HepG2 (cell line): Measurements from ENCODE around the gene ARL4D. TPM values are rescaled to one million over a fixed set of nuclear protein-coding genes. Genes with fewer than 3 reads are reported as not detected.
A peak's percentile ranks its signal among the peaks of the same experiment; 100 is the strongest.

Source experiments
- AKAP8 ChIP-seq: sonication (generic); formaldehyde crosslinking; IDR thresholded peaks from 2 replicates; pipeline ENCODE4 v1.5.1; 2020; ENCODE audit warnings: mild to moderate bottlenecking, missing genetic modification reagents
- ELF3 ChIP-seq: IDR thresholded peaks from 2 replicates; pipeline ENCODE4 v1.6.1; 2016; ENCODE audit warnings: missing genetic modification reagents, missing compliant biosample characterization
- IKZF5 ChIP-seq: IDR thresholded peaks from 2 replicates; pipeline ENCODE4 v1.6.1; 2018; ENCODE audit warnings: missing genetic modification reagents, mild to moderate bottlenecking, missing compliant biosample characterization
- SP140L ChIP-seq: sonication (generic); formaldehyde crosslinking; IDR thresholded peaks from 2 replicates; pipeline ENCODE4 v1.4.0; 2020; ENCODE audit warnings: missing genetic modification reagents, borderline replicate concordance
- TEAD2 ChIP-seq: sonication (generic); formaldehyde crosslinking; IDR thresholded peaks from 2 replicates; pipeline ENCODE4 v1.9.0; 2021; ENCODE audit warnings: missing genetic modification reagents
- ZBTB37 ChIP-seq: sonication (generic); formaldehyde crosslinking; IDR thresholded peaks from 2 replicates; pipeline ENCODE4 v1.4.0; 2020; ENCODE audit warnings: mild to moderate bottlenecking, missing genetic modification reagents
- ZNF121 ChIP-seq: sonication (generic); formaldehyde crosslinking; IDR thresholded peaks from 2 replicates; pipeline ENCODE4 v1.5.0; 2020; ENCODE audit warnings: mild to moderate bottlenecking, missing genetic modification reagents
- ZNF569 ChIP-seq: sonication (generic); formaldehyde crosslinking; IDR thresholded peaks from 2 replicates; pipeline ENCODE4 v1.5.0; 2020; ENCODE audit warnings: mild to moderate bottlenecking, missing genetic modification reagents, moderate library complexity, borderline replicate concordance
- ZNF646 ChIP-seq: sonication (generic); formaldehyde crosslinking; IDR thresholded peaks from 2 replicates; pipeline ENCODE4 v1.9.0; 2021; ENCODE audit warnings: mild to moderate bottlenecking, missing genetic modification reagents
- ZSCAN9 ChIP-seq: IDR thresholded peaks from 2 replicates; pipeline ENCODE4 v1.6.1; 2016; ENCODE audit warnings: borderline replicate concordance
- polyA plus RNA-seq, 8 experiments: library from polyadenylated mRNA; depleted of rRNA in 3 of 8; stranded (reverse) in 7 of 8; unstranded in 1 of 8; fragments of >200 nt; fragmentation: Illumina TruSeq in 4 of 8; extraction: Trizol in 4 of 8; gene quantifications; 2 replicates each; pipeline versions ENCODE4 v1.2.1 to v1.2.3, GENCODE V29; 2011 to 2016; ENCODE audit warnings: low read depth in 4 of 8, missing spikeins in 1 of 8, mixed read lengths in 1 of 8; ENCODE audit not compliant: insufficient read depth in 1 of 8
- total RNA-seq, 5 experiments: library from RNA; depleted of rRNA; stranded (reverse); fragments of >200 nt; fragmentation: Illumina TruSeq; extraction: Trizol; gene quantifications; 2 replicates each; pipeline ENCODE4 v1.2.3, GENCODE V29; 2016; ENCODE audit warnings: low read depth in 1 of 5
- TF ChIP-seq, protein P1 (sequence below): sonication (generic); formaldehyde crosslinking; IDR thresholded peaks from 2 replicates; pipeline ENCODE4 v1.4.0; 2020; ENCODE audit warnings: missing genetic modification reagents, mild to moderate bottlenecking, borderline replicate concordance
- TF ChIP-seq, protein P2 (sequence below): sonication (generic); formaldehyde crosslinking; IDR thresholded peaks from 2 replicates; pipeline ENCODE4 v1.4.0; 2020; ENCODE audit warnings: mild to moderate bottlenecking, missing genetic modification reagents

The ARL4D gene
- total and polyA plus RNA-seq, 2 of the 13 experiments (the other 11 are each of a cell fraction or from before 2014, with no cell fraction given) = 9.0 to 25.9 TPM

GRCh38 chr17:43360739-43361505, 37.9 kb upstream of the ARL4D start (continued):
- TF ChIP-seq IKZF5 (CRISPR knock-in tag) (peak; percentile 99), TEAD2 (CRISPR knock-in tag) (peak; percentile 86; the same call in 1 of the 2 replicates), ELF3 (CRISPR knock-in tag) (peak; percentile 81), ZBTB37 (CRISPR knock-in tag) (no peak), AKAP8 (peak; percentile 95), ZNF569 (CRISPR knock-in tag) (peak; percentile 85; the same call in 1 of the 2 replicates), ZSCAN9 (peak; percentile 98), ZNF646 (CRISPR knock-in tag) (peak; percentile 82), ZNF121 (CRISPR knock-in tag) (peak; percentile 70), SP140L (CRISPR knock-in tag) (no peak)
- TF ChIP-seq, protein P1, sequence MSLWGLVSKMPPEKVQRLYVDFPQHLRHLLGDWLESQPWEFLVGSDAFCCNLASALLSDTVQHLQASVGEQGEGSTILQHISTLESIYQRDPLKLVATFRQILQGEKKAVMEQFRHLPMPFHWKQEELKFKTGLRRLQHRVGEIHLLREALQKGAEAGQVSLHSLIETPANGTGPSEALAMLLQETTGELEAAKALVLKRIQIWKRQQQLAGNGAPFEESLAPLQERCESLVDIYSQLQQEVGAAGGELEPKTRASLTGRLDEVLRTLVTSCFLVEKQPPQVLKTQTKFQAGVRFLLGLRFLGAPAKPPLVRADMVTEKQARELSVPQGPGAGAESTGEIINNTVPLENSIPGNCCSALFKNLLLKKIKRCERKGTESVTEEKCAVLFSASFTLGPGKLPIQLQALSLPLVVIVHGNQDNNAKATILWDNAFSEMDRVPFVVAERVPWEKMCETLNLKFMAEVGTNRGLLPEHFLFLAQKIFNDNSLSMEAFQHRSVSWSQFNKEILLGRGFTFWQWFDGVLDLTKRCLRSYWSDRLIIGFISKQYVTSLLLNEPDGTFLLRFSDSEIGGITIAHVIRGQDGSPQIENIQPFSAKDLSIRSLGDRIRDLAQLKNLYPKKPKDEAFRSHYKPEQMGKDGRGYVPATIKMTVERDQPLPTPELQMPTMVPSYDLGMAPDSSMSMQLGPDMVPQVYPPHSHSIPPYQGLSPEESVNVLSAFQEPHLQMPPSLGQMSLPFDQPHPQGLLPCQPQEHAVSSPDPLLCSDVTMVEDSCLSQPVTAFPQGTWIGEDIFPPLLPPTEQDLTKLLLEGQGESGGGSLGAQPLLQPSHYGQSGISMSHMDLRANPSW (CRISPR knock-in tag) = peak; percentile 97
- TF ChIP-seq, protein P2, sequence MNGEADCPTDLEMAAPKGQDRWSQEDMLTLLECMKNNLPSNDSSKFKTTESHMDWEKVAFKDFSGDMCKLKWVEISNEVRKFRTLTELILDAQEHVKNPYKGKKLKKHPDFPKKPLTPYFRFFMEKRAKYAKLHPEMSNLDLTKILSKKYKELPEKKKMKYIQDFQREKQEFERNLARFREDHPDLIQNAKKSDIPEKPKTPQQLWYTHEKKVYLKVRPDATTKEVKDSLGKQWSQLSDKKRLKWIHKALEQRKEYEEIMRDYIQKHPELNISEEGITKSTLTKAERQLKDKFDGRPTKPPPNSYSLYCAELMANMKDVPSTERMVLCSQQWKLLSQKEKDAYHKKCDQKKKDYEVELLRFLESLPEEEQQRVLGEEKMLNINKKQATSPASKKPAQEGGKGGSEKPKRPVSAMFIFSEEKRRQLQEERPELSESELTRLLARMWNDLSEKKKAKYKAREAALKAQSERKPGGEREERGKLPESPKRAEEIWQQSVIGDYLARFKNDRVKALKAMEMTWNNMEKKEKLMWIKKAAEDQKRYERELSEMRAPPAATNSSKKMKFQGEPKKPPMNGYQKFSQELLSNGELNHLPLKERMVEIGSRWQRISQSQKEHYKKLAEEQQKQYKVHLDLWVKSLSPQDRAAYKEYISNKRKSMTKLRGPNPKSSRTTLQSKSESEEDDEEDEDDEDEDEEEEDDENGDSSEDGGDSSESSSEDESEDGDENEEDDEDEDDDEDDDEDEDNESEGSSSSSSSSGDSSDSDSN (CRISPR knock-in tag) = peak; percentile 86
